HCT116 (cell line): ENCODE data around the gene PLEKHN1.
A peak's percentile ranks its signal among the peaks of the same experiment; 100 is the strongest.

Experiments
- EZH2 ChIP-seq: fragments of 200-600 bp; sonication (generic); IDR thresholded peaks from 2 replicates; pipeline ENCODE4 v1.6.1; 2017; ENCODE audit warnings: antibody characterized with exemption, mixed run types
- EZH2phosphoT487 ChIP-seq: fragments of 200-600 bp; IDR thresholded peaks from 2 replicates; pipeline ENCODE4 v1.6.1; 2018; ENCODE audit warnings: antibody characterized with exemption, borderline replicate concordance
- POLR2A ChIP-seq: IDR thresholded peaks from 2 replicates; pipeline ENCODE4 v1.7.0; 2011; ENCODE audit warnings: borderline replicate concordance; ENCODE audit not compliant: insufficient read depth, insufficient read length; ENCODE audit errors: extremely low read depth
- RAD21 ChIP-seq: IDR thresholded peaks from 2 replicates; pipeline ENCODE4 v1.6.1; 2012; ENCODE audit warnings: low read depth, mild to moderate bottlenecking
- SIN3A ChIP-seq: IDR thresholded peaks from 2 replicates; pipeline ENCODE4 v1.6.1; 2012; ENCODE audit warnings: low read depth
- YY1 ChIP-seq: IDR thresholded peaks from 2 replicates; pipeline ENCODE4 v1.6.1; 2011; ENCODE audit warnings: low read length, low read depth, moderate library complexity, mild to moderate bottlenecking; ENCODE audit not compliant: insufficient replicate concordance; ENCODE audit errors: extremely low read depth
- TF ChIP-seq, protein P1 (sequence below), 3 experiments: fragments of 200-600 bp in 1 of 3; sonication (generic) in 1 of 3; IDR thresholded peaks in 2 of 3; conservative IDR thresholded peaks in 1 of 3; 2 replicates each; pipeline ENCODE4 v1.5.1; 2012 to 2017; ENCODE audit warnings: low read depth in 2 of 3, low read length in 2 of 3, antibody characterized with exemption in 1 of 3, borderline replicate concordance in 1 of 3, control low read depth in 1 of 3, mild to moderate bottlenecking in 1 of 3, mixed read lengths in 1 of 3, mixed run types in 1 of 3, moderate library complexity in 1 of 3; ENCODE audit not compliant: insufficient read depth in 1 of 3
- TF ChIP-seq, protein P2 (sequence below): IDR thresholded peaks from 2 replicates; pipeline ENCODE4 v1.6.1; 2012; ENCODE audit warnings: low read depth

DNA sequence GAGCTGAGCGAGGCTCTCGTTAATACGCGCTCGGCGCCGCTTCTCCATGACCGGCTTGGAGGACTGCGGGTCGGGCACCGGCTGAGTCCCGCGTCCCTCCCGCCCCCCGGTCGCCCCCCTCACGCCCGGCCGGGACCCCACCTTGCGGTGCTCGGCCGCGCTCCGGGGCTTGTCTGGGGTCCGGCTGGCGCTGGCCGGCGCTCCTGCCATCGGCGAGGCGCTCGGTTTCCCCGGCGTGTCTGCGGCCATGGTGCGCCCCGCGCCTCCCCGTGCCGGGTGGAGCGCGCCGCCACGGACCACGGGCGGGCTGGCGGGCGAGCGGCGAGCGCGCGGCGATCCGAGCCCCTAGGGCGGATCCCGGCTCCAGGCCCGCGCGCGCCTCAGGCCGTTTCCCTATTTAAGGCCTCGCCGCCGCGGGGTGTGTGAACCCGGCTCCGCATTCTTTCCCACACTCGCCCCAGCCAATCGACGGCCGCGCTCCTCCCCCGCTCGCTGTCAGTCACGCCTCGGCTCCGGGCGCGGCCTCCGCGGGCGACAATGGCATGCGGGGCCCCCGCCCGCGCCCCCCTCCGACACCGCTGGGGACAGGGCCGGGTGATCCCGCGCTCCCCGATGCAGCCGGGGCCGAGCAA, 33.6 kb downstream of the PLEKHN1 start, which contains the start of gene HES4:
- TF ChIP-seq, protein P1, sequence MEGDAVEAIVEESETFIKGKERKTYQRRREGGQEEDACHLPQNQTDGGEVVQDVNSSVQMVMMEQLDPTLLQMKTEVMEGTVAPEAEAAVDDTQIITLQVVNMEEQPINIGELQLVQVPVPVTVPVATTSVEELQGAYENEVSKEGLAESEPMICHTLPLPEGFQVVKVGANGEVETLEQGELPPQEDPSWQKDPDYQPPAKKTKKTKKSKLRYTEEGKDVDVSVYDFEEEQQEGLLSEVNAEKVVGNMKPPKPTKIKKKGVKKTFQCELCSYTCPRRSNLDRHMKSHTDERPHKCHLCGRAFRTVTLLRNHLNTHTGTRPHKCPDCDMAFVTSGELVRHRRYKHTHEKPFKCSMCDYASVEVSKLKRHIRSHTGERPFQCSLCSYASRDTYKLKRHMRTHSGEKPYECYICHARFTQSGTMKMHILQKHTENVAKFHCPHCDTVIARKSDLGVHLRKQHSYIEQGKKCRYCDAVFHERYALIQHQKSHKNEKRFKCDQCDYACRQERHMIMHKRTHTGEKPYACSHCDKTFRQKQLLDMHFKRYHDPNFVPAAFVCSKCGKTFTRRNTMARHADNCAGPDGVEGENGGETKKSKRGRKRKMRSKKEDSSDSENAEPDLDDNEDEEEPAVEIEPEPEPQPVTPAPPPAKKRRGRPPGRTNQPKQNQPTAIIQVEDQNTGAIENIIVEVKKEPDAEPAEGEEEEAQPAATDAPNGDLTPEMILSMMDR (IDR thresholded peaks at IDR 0.05 in 2 of 3, conservative IDR thresholded peaks at IDR 0.05 in 1 of 3; ENCODE audit: borderline replicate concordance in 1 of 3, insufficient read depth in 1 of 3, low read depth in 2 of 3, low read length in 2 of 3), result no peak
- no peak for TF ChIP-seq EZH2phosphoT487
- TF ChIP-seq, protein P2, sequence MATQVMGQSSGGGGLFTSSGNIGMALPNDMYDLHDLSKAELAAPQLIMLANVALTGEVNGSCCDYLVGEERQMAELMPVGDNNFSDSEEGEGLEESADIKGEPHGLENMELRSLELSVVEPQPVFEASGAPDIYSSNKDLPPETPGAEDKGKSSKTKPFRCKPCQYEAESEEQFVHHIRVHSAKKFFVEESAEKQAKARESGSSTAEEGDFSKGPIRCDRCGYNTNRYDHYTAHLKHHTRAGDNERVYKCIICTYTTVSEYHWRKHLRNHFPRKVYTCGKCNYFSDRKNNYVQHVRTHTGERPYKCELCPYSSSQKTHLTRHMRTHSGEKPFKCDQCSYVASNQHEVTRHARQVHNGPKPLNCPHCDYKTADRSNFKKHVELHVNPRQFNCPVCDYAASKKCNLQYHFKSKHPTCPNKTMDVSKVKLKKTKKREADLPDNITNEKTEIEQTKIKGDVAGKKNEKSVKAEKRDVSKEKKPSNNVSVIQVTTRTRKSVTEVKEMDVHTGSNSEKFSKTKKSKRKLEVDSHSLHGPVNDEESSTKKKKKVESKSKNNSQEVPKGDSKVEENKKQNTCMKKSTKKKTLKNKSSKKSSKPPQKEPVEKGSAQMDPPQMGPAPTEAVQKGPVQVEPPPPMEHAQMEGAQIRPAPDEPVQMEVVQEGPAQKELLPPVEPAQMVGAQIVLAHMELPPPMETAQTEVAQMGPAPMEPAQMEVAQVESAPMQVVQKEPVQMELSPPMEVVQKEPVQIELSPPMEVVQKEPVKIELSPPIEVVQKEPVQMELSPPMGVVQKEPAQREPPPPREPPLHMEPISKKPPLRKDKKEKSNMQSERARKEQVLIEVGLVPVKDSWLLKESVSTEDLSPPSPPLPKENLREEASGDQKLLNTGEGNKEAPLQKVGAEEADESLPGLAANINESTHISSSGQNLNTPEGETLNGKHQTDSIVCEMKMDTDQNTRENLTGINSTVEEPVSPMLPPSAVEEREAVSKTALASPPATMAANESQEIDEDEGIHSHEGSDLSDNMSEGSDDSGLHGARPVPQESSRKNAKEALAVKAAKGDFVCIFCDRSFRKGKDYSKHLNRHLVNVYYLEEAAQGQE, result no peak
- no peak for TF ChIP-seq YY1
- peak; percentile 69 for TF ChIP-seq POLR2A
- no peak for TF ChIP-seq SIN3A
- TF ChIP-seq EZH2, result no peak
- no peak for TF ChIP-seq RAD21
